Chondrocyte (in vitro differentiated cells): ENCODE results near the gene EVI5L. TPM values are rescaled to one million over a fixed set of nuclear protein-coding genes. Genes with fewer than 3 reads are reported as not detected.

Experiments
- DNase-seq: peaks from one replicate; pipeline ENCODE4 v3.0.0; 2021; ENCODE audit warnings: mixed read lengths, low spot score
- H3K27ac Mint-ChIP-seq: one replicate; pipeline ENCODE4 v1.8.0; 2021; ENCODE audit warnings: mild to moderate bottlenecking, moderate library complexity, mixed read lengths; ENCODE audit not compliant: unreplicated experiment
- H3K27me3 Mint-ChIP-seq: 2 replicates; pipeline ENCODE4 v1.8.0; 2021; ENCODE audit warnings: low read depth, mixed read lengths
- H3K36me3 Mint-ChIP-seq: 2 replicates; pipeline ENCODE4 v1.8.0; 2021; ENCODE audit warnings: low read depth, mixed read lengths
- H3K4me1 Mint-ChIP-seq: 2 replicates; pipeline ENCODE4 v1.8.0; 2021; ENCODE audit warnings: low read depth, mild to moderate bottlenecking, mixed read lengths
- H3K4me3 Mint-ChIP-seq: one replicate; pipeline ENCODE4 v1.8.0; 2021; ENCODE audit warnings: mild to moderate bottlenecking, moderate library complexity, mixed read lengths; ENCODE audit not compliant: unreplicated experiment
- H3K9me3 Mint-ChIP-seq: 2 replicates; pipeline ENCODE4 v1.8.0; 2021; ENCODE audit warnings: low read depth, mixed read lengths
- CTCF ChIP-seq: fragments of 200-600 bp; sonication (generic); IDR thresholded peaks from 2 replicates; pipeline ENCODE4 v1.5.0; 2021; ENCODE audit warnings: antibody characterized with exemption, mild to moderate bottlenecking, moderate library complexity
- total RNA-seq: library from RNA; stranded (reverse); gene quantifications from 3 replicates; pipeline ENCODE4 v1.2.1, GENCODE V29; 2021

Gene EVI5L
- total RNA-seq, 1 donor from 2014 or later, result 27.4 TPM

- DNase-seq, result no peak
- no peak overlapping the region for H3K27ac Mint-ChIP-seq
- no peaks in the 10 kb centered on the region for H3K9me3 Mint-ChIP-seq
- H3K27me3 Mint-ChIP-seq, result no peaks in the 10 kb centered on the region
- peaks cover 6% of the 10 kb centered on the region for H3K36me3 Mint-ChIP-seq
- H3K4me1 Mint-ChIP-seq, result peaks cover 12% of the 10 kb centered on the region
- no peak for TF ChIP-seq CTCF
- no peak overlapping the region for H3K4me3 Mint-ChIP-seq
Measured at GRCh38 chr19:7898967-7899366, 68.9 kb downstream of the EVI5L start.

- TF ChIP-seq CTCF, result no peak
- H3K9me3 Mint-ChIP-seq, result no peaks in the 10 kb centered on the region
- H3K4me3 Mint-ChIP-seq, result no peak overlapping the region
- H3K27me3 Mint-ChIP-seq, result no peaks in the 10 kb centered on the region
- no peak overlapping the region for H3K27ac Mint-ChIP-seq
- DNase-seq, result peak; percentile 94
- peaks cover 6% of the 10 kb centered on the region for H3K36me3 Mint-ChIP-seq
- peaks cover 14% of the 10 kb centered on the region for H3K4me1 Mint-ChIP-seq
Measured at GRCh38 chr19:7899751-7900378, 69.8 kb downstream of the EVI5L start.

DNA sequence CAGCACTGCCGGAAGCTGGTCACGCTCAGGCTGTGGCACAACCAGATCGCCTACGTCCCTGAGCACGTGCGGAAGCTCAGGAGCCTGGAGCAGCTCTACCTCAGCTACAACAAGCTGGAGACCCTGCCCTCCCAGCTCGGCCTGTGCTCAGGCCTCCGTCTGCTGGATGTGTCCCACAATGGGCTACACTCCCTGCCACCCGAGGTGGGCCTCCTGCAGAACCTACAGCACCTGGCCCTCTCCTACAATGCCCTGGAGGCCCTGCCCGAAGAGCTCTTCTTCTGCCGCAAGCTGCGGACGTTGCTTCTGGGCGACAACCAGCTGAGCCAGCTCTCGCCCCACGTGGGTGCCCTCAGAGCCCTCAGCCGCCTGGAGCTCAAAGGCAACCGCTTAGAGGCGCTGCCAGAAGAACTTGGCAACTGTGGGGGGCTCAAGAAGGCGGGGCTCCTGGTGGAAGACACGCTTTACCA is 70.4 kb downstream of the EVI5L start:
- peaks cover 20% of the 10 kb centered on the region for H3K4me1 Mint-ChIP-seq
- no peak for TF ChIP-seq CTCF
- H3K27me3 Mint-ChIP-seq, result no peaks in the 10 kb centered on the region
- no peak for DNase-seq
- no peaks in the 10 kb centered on the region for H3K9me3 Mint-ChIP-seq
- H3K36me3 Mint-ChIP-seq, result peaks cover 6% of the 10 kb centered on the region
- no peak overlapping the region for H3K4me3 Mint-ChIP-seq
- no peak overlapping the region for H3K27ac Mint-ChIP-seq

DNA sequence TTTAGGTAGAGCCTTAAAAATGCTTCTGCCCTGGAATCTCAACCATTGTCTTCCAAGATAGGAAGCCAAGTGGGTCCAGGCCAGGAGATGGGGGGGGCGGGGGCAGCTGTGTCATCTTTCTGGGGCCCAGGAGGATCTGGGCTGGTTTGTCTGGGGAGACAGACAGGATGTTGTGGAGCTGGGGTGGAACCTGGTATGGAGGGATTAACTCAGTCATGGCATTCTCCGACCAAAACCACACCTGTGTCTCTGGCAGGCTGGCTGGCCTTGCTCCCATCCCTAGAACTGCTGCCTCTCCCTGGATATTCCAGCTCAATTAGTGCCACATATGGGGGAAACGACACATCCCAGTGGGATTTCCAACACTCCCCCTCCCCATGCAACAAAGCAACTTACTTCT is 70.9 kb downstream of the EVI5L start:
- H3K36me3 Mint-ChIP-seq, result peaks cover 6% of the 10 kb centered on the region
- H3K9me3 Mint-ChIP-seq, result no peaks in the 10 kb centered on the region
- H3K4me1 Mint-ChIP-seq, result peaks cover 25% of the 10 kb centered on the region
- TF ChIP-seq CTCF, result no peak
- no peak for DNase-seq
- no peak overlapping the region for H3K27ac Mint-ChIP-seq
- H3K27me3 Mint-ChIP-seq, result no peaks in the 10 kb centered on the region
- no peak overlapping the region for H3K4me3 Mint-ChIP-seq

- Mint-ChIP-seq H3K36me3 (peaks cover 6% of the 10 kb centered on the region), H3K9me3 (no peaks in the 10 kb centered on the region), H3K27ac (no peak overlapping the region), H3K27me3 (no peaks in the 10 kb centered on the region), H3K4me3 (no peak overlapping the region), H3K4me1 (peaks cover 27% of the 10 kb centered on the region)
- no peak for TF ChIP-seq CTCF
- DNase-seq, result no peak
Measured at GRCh38 chr19:7901337-7901736, 71.3 kb downstream of the EVI5L start.
